ENCODE measurements around the gene RBBP8NL.
A peak's percentile ranks its signal among the peaks of the same experiment; 100 is the strongest.

- TF ChIP-seq USF1 (IDR thresholded peaks at IDR 0.05) (0 out of 2 replicates have a peak, but pooled peaks have one; percentile 24), EP300 (IDR thresholded peaks at IDR 0.05; ENCODE audit: borderline replicate concordance) (peak; percentile 98)
Measured at GRCh38 chr20:62361799-62362589, 65.3 kb downstream of the RBBP8NL start.

All from Ishikawa (cell line).